Activated CD8-positive, alpha-beta T cell treated with anti-CD3 and anti-CD28 coated beads for 36 hours (primary cell): ENCODE measurements around the gene SVOP. TPM values are rescaled to one million over a fixed set of nuclear protein-coding genes. Genes with fewer than 3 reads are reported as not detected.
"Not testable (repeated sequence)": the region's sequence is repeated elsewhere in the genome, so short reads cannot be mapped to it uniquely, and the experiment has no call there.

Experiments used
- ATAC-seq: fragments of 200-7000 bp; cut with Tn5 transposase; one replicate; pipeline ENCODE4 v1.10.0; 2021; ENCODE audit warnings: mild to moderate bottlenecking, moderate library complexity
- CTCF ChIA-PET: fragments of 350-600 bp; sonication (Branson Sonifier 250); formaldehyde crosslinking; loops from one replicate; lab custom pipeline; 2021; ENCODE audit warnings: antibody characterized with exemption; lab: Charles Lee
- POLR2A ChIA-PET: fragments of 350-600 bp; sonication (Branson Sonifier 250); formaldehyde crosslinking; loops from one replicate; lab custom pipeline; 2021; ENCODE audit warnings: antibody characterized with exemption; lab: Charles Lee
- DNase-seq: peaks from one replicate; pipeline ENCODE4 v3.0.0-alpha.2; 2020
- H3K27ac Mint-ChIP-seq: one replicate; pipeline ENCODE4 v1.8.0; 2021; ENCODE audit warnings: mild to moderate bottlenecking, mixed read lengths
- H3K27me3 Mint-ChIP-seq: one replicate; pipeline ENCODE4 v1.8.0; 2021; ENCODE audit warnings: mixed read lengths
- H3K36me3 Mint-ChIP-seq: one replicate; pipeline ENCODE4 v1.8.0; 2021; ENCODE audit warnings: low read depth, mixed read lengths
- H3K4me1 Mint-ChIP-seq: one replicate; pipeline ENCODE4 v1.8.0; 2021; ENCODE audit warnings: low read depth, mixed read lengths
- H3K4me3 Mint-ChIP-seq: one replicate; pipeline ENCODE4 v1.8.0; 2021; ENCODE audit warnings: mild to moderate bottlenecking, moderate library complexity, mixed read lengths
- H3K9me3 Mint-ChIP-seq: one replicate; pipeline ENCODE4 v1.8.0; 2021; ENCODE audit warnings: mixed read lengths
- CTCF ChIP-seq: fragments of 200-600 bp; IDR thresholded peaks from one replicate; pipeline ENCODE4 v1.8.0; 2022; ENCODE audit warnings: antibody characterized with exemption, mild to moderate bottlenecking
- intact Hi-C: fragments of 100-400 bp; cut with micrococcal nuclease; formaldehyde crosslinking; loops from one replicate; pipeline ENCODE4 v1.10.0; 2022
- total RNA-seq, 2 experiments: library from RNA; stranded (reverse); gene quantifications; one replicate each; pipeline ENCODE4 v1.2.3, GENCODE V29; 2021

SVOP gene
- total RNA-seq, 2 experiments from 2014 or later: not detected

- H3K4me3 Mint-ChIP-seq: no peak overlapping the region
- intact Hi-C loops: no loop called here
- peaks cover 7% of the 10 kb centered on the region for H3K4me1 Mint-ChIP-seq
- H3K9me3 Mint-ChIP-seq: no peaks in the 10 kb centered on the region
- no peak for TF ChIP-seq CTCF
- H3K27ac Mint-ChIP-seq: no peak overlapping the region
- H3K36me3 Mint-ChIP-seq: peaks cover 6% of the 10 kb centered on the region
- ChIA-PET POLR2A (interaction anchor here (0.6 kb wide), 1 partner anchor 316 kb away, joined by 3 read pairs; the partner anchor contains the start of gene CORO1C), CTCF (no interaction called here)
- DNase-seq (no peak), ATAC-seq (no peak)
- peaks cover 7% of the 10 kb centered on the region for H3K27me3 Mint-ChIP-seq
Measured at GRCh38 chr12:109047081-109047805, 26.4 kb upstream of the SVOP start.

GRCh38 chr12:109044241-109044640, 23.4 kb upstream of the SVOP start:
- intact Hi-C loops: no loop called here
- TF ChIP-seq CTCF: no peak
- Mint-ChIP-seq H3K4me1 (peaks cover 2% of the 10 kb centered on the region), H3K9me3 (peaks cover 4% of the 10 kb centered on the region), H3K27me3 (peaks cover 17% of the 10 kb centered on the region), H3K36me3 (no peaks in the 10 kb centered on the region), H3K4me3 (no peak overlapping the region), H3K27ac (no peak overlapping the region)
- POLR2A ChIA-PET: no interaction called here
- no peak for DNase-seq
- no peak for ATAC-seq
- CTCF ChIA-PET: no interaction called here

DNA sequence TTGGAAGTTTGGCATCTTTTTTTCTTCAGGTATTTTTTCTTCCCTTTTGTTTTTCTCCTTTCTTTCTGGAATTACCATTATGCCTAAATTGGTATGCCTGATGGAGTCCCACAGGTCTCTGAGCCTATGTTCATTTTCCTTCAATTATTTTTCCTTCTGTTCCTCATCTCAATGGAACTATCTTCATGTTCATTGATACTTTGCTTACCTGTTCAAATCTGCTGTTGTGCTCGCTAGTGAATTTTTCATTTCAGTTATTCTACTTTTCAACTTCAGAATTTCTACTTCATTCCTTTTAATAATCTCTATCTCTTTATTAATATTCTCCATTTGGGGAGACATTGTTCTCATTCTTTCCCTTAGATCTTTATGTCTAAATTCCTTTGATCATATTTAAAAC, 16.1 kb upstream of the SVOP start:
- Mint-ChIP-seq H3K4me1 (no peaks in the 10 kb centered on the region), H3K27ac (no peak overlapping the region)
- POLR2A ChIA-PET: no interaction called here

DNA sequence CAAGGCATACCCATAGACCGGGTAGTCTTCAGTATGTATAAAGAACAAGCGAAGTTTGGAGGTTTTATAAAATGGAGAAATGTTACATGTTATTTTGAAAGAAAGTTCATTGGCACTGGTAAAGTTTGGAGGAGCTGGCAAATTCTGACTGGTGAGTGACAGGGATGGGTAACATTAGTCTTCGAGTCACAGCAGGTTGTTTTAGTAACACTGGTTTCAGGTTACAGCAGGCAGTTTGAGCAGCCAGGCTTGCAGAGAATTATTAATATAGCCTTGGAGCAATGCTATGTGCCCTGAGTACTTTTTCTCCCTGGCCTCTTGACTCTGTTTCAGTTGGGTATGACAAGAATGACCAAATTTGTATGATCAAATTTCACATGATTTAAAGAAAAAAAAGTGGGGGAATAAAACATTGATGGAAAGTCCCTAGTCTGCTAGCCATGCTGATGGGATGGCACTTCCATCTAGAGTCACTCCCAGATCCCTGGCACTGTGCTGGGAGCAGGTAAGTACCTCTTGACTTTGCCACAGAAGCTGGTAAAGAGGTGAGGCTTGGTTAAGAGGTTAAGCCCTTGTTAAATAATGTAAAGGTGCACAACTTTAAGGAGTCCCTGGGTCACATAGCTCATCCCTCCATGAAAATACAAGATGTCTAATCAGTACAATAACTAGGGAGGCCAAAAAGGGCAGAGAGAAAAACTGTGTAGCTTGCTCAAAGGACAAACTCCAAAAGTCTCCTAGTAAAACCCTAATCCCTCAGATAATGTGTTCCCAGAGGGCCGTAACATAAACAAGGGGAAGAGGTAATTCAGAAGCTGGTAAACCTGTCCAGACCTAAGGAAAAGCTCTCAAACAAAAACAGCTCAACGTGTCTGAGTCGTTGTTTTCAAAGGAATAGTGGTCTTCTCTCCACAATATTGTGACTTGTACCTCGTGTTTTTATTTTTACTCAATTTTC, 12.7 kb upstream of the SVOP start:
- ChIA-PET CTCF (no interaction called here), POLR2A (no interaction called here)
- Mint-ChIP-seq H3K9me3 (peaks cover 17% of the 10 kb centered on the region), H3K27me3 (peaks cover 12% of the 10 kb centered on the region), H3K27ac (no peak overlapping the region), H3K4me1 (no peaks in the 10 kb centered on the region), H3K36me3 (peaks cover 3% of the 10 kb centered on the region), H3K4me3 (no peak overlapping the region)
- ATAC-seq: no peak
- intact Hi-C loops: no loop called here
- TF ChIP-seq CTCF: no peak
- no peak for DNase-seq

More for the DNA sequence above, 16.1 kb upstream of the SVOP start:
- H3K27me3 Mint-ChIP-seq: peaks cover 13% of the 10 kb centered on the region
- DNase-seq: no peak
- peaks cover 21% of the 10 kb centered on the region for H3K9me3 Mint-ChIP-seq
- CTCF ChIA-PET: no interaction called here
- no peak overlapping the region for H3K4me3 Mint-ChIP-seq
- intact Hi-C loops: no loop called here
- TF ChIP-seq CTCF: no peak
- no peak for ATAC-seq
- H3K36me3 Mint-ChIP-seq: peaks cover 3% of the 10 kb centered on the region

GRCh38 chr12:109029411-109029810, 8.5 kb upstream of the SVOP start:
- H3K9me3 Mint-ChIP-seq: no peaks in the 10 kb centered on the region
- ChIA-PET POLR2A (no interaction called here), CTCF (no interaction called here)
- no peak for ATAC-seq
- no peak for TF ChIP-seq CTCF
- no peaks in the 10 kb centered on the region for H3K36me3 Mint-ChIP-seq
- no peak overlapping the region for H3K27ac Mint-ChIP-seq
- H3K4me3 Mint-ChIP-seq: no peak overlapping the region
- intact Hi-C loops: no loop called here
- H3K4me1 Mint-ChIP-seq: no peaks in the 10 kb centered on the region
- peaks cover 12% of the 10 kb centered on the region for H3K27me3 Mint-ChIP-seq
- DNase-seq: no peak

GRCh38 chr12:109028624-109029023, 7.8 kb upstream of the SVOP start:
- H3K4me3 Mint-ChIP-seq, POLR2A ChIA-PET, H3K36me3 Mint-ChIP-seq, H3K4me1 Mint-ChIP-seq, intact Hi-C loops, H3K27ac Mint-ChIP-seq, DNase-seq, H3K9me3 Mint-ChIP-seq, CTCF ChIA-PET, ATAC-seq: not testable (repeated sequence)
- peaks cover 12% of the 10 kb centered on the region for H3K27me3 Mint-ChIP-seq
